IMR-90 (cell line): Measurements from ENCODE around the gene NEMP1. TPM values are rescaled to one million over a fixed set of nuclear protein-coding genes. Genes with fewer than 3 reads are reported as not detected.

Experiments
- ATAC-seq: fragments of 200-7000 bp; cut with Tn5 transposase; 2 replicates; pipeline ENCODE4 v1.9.1; 2020; ENCODE audit warnings: low read depth, mild to moderate bottlenecking, moderate library complexity
- BruUV-seq: library from RNA; stranded (reverse); fragments of 400-500 nt; replicated peaks from 2 replicates; lab custom pipeline; 2021; lab: Mats Ljungman, UMichigan
- CTCF ChIA-PET: fragments of 300-600 bp; formaldehyde crosslinking; extraction: SDS; loops from one replicate; lab custom pipeline; 2021; ENCODE audit warnings: antibody characterized with exemption; lab: Yijun Ruan, JAX
- POLR2A ChIA-PET: fragments of 300-600 bp; sonication (Branson Sonifier 250); formaldehyde crosslinking; loops from one replicate; lab custom pipeline; 2022; ENCODE audit warnings: antibody characterized with exemption; ENCODE audit not compliant: unreplicated experiment; lab: Charles Lee
- DNase-seq: peaks from one replicate; pipeline ENCODE4 v3.0.0; 2013
- H2AFZ ChIP-seq: replicated peaks from 2 replicates; pipeline ENCODE3; 2013; ENCODE audit warnings: low read length, mild to moderate bottlenecking; ENCODE audit not compliant: poor library complexity
- H2AK5ac ChIP-seq: 2 replicates; pipeline ENCODE4 v1.6.1; 2013; ENCODE audit warnings: low read depth, low read length, inconsistent platforms
- H2AK9ac ChIP-seq: replicated peaks from 2 replicates; pipeline ENCODE3; 2013; ENCODE audit warnings: mild to moderate bottlenecking, low read depth, low read length, moderate library complexity; ENCODE audit not compliant: poor library complexity
- H2BK120ac ChIP-seq: 2 replicates; pipeline ENCODE4 v1.6.1; 2013; ENCODE audit warnings: low read depth, low read length, inconsistent platforms
- H2BK15ac ChIP-seq: 3 replicates; pipeline ENCODE4 v1.6.1; 2013; ENCODE audit warnings: low read depth, low read length, inconsistent platforms
- H2BK20ac ChIP-seq: 2 replicates; pipeline ENCODE4 v1.6.1; 2013; ENCODE audit warnings: low read depth, mild to moderate bottlenecking, inconsistent platforms, low read length, moderate library complexity
- H2BK5ac ChIP-seq: 2 replicates; pipeline ENCODE4 v1.6.1; 2013; ENCODE audit warnings: mild to moderate bottlenecking, low read depth, low read length, inconsistent platforms; ENCODE audit not compliant: poor library complexity, severe bottlenecking
- H3K14ac ChIP-seq: replicated peaks from 2 replicates; pipeline ENCODE4 v1.6.1; 2013; ENCODE audit warnings: low read depth, low read length, inconsistent platforms
- H3K18ac ChIP-seq: 2 replicates; pipeline ENCODE4 v1.6.1; 2013; ENCODE audit warnings: low read depth, low read length, control low read depth
- H3K23ac ChIP-seq: 2 replicates; pipeline ENCODE4 v1.6.1; 2013; ENCODE audit warnings: low read depth, low read length, inconsistent platforms
- H3K27ac ChIP-seq: 2 replicates; pipeline ENCODE4 v1.5.1; 2013; ENCODE audit warnings: mild to moderate bottlenecking, control low read depth, low read length; ENCODE audit not compliant: insufficient read depth
- H3K27me3 ChIP-seq: 2 replicates; pipeline ENCODE4 v1.6.1; 2013; ENCODE audit warnings: low read length; ENCODE audit not compliant: control insufficient read depth, insufficient read depth
- H3K36me3 ChIP-seq: 2 replicates; pipeline ENCODE4 v1.6.1; 2013; ENCODE audit warnings: low read length, mixed read lengths; ENCODE audit not compliant: control insufficient read depth, insufficient read depth
- H3K4ac ChIP-seq: 2 replicates; pipeline ENCODE4 v1.6.1; 2013; ENCODE audit warnings: low read depth, low read length, inconsistent platforms
- H3K4me1 ChIP-seq: 2 replicates; pipeline ENCODE4 v1.6.1; 2013; ENCODE audit warnings: low read length, mixed read lengths; ENCODE audit not compliant: control insufficient read depth, insufficient read depth
- H3K4me2 ChIP-seq: 2 replicates; pipeline ENCODE4 v1.6.1; 2013; ENCODE audit warnings: low read depth, mild to moderate bottlenecking, control low read depth, low read length, moderate library complexity
- H3K4me3 ChIP-seq: 2 replicates; pipeline ENCODE4 v1.5.1; 2013; ENCODE audit warnings: low read depth, mild to moderate bottlenecking, control low read depth, low read length, moderate library complexity; ENCODE audit not compliant: insufficient read depth
- H3K56ac ChIP-seq: 2 replicates; pipeline ENCODE4 v1.6.1; 2013; ENCODE audit warnings: low read length, inconsistent platforms; ENCODE audit not compliant: insufficient read depth; ENCODE audit errors: extremely low read depth
- H3K79me1 ChIP-seq, 2 experiments: 2 replicates each; pipeline ENCODE4 v1.6.1; 2013; ENCODE audit warnings: low read length in 2 of 2, inconsistent platforms in 1 of 2, low read depth in 1 of 2
- H3K9ac ChIP-seq: 2 replicates; pipeline ENCODE4 v1.6.1; 2013; ENCODE audit warnings: low read depth, low read length, control low read depth
- H3K9me1 ChIP-seq: 2 replicates; pipeline ENCODE4 v1.6.1; 2013; ENCODE audit warnings: low read length, inconsistent platforms; ENCODE audit not compliant: insufficient read depth
- H3K9me3 ChIP-seq: 2 replicates; pipeline ENCODE4 v1.6.1; 2013; ENCODE audit warnings: low read length; ENCODE audit not compliant: control insufficient read depth, insufficient read depth
- H4K20me1 ChIP-seq: 2 replicates; pipeline ENCODE4 v1.6.1; 2013; ENCODE audit warnings: low read length, inconsistent platforms; ENCODE audit not compliant: insufficient read depth
- H4K5ac ChIP-seq: 2 replicates; pipeline ENCODE4 v1.6.1; 2013; ENCODE audit warnings: mild to moderate bottlenecking, low read depth, low read length, control low read depth
- H4K8ac ChIP-seq, 2 experiments: 2 replicates each; pipeline ENCODE4 v1.6.1; 2013; ENCODE audit warnings: low read depth in 2 of 2, low read length in 2 of 2, control low read depth in 1 of 2, inconsistent platforms in 1 of 2
- H4K91ac ChIP-seq: 2 replicates; pipeline ENCODE4 v1.6.1; 2013; ENCODE audit warnings: low read depth, low read length, inconsistent platforms; ENCODE audit not compliant: insufficient read depth
- BHLHE40 ChIP-seq: fragments of 150-350 bp; IDR thresholded peaks from 2 replicates; pipeline ENCODE4 v1.6.1; 2016; ENCODE audit warnings: mild to moderate bottlenecking, low read depth, low read length
- CEBPB ChIP-seq: IDR thresholded peaks from 2 replicates; pipeline ENCODE4 v1.6.1; 2012; ENCODE audit warnings: low read depth, low read length, improper control_type of control experiment
- CHD1 ChIP-seq: IDR thresholded peaks from 2 replicates; pipeline ENCODE4 v1.6.1; 2012; ENCODE audit warnings: low read depth, low read length, improper control_type of control experiment
- CTCF ChIP-seq: conservative IDR thresholded peaks from 2 replicates; pipeline ENCODE4 v1.5.1; 2012; ENCODE audit warnings: mild to moderate bottlenecking, low read depth, low read length, improper control_type of control experiment
- ELK1 ChIP-seq: fragments of 150-350 bp; IDR thresholded peaks from 2 replicates; pipeline ENCODE4 v1.6.1; 2016; ENCODE audit warnings: low read depth, mild to moderate bottlenecking, low read length, moderate library complexity, borderline replicate concordance
- FOS ChIP-seq: fragments of 150-350 bp; IDR thresholded peaks from 2 replicates; pipeline ENCODE4 v1.6.1; 2016; ENCODE audit warnings: low read depth, low read length
- MAFK ChIP-seq: IDR thresholded peaks from 2 replicates; pipeline ENCODE4 v1.6.1; 2012; ENCODE audit warnings: low read depth, low read length, improper control_type of control experiment
- MAZ ChIP-seq: IDR thresholded peaks from 2 replicates; pipeline ENCODE4 v1.6.1; 2012; ENCODE audit warnings: low read depth, mild to moderate bottlenecking, low read length, improper control_type of control experiment, moderate library complexity, borderline replicate concordance
- MXI1 ChIP-seq: IDR thresholded peaks from 2 replicates; pipeline ENCODE4 v1.6.1; 2012; ENCODE audit warnings: low read depth, mild to moderate bottlenecking, low read length, moderate library complexity, borderline replicate concordance
- NFE2L2 ChIP-seq: fragments of 150-350 bp; IDR thresholded peaks from 2 replicates; pipeline ENCODE4 v1.6.1; 2016; ENCODE audit warnings: low read depth, mild to moderate bottlenecking, low read length
- POLR2A ChIP-seq: IDR thresholded peaks from 2 replicates; pipeline ENCODE4 v1.6.1; 2012; ENCODE audit warnings: mild to moderate bottlenecking, low read depth, low read length
- RAD21 ChIP-seq: IDR thresholded peaks from 2 replicates; pipeline ENCODE4 v1.6.1; 2012; ENCODE audit warnings: low read length, improper control_type of control experiment
- RCOR1 ChIP-seq: IDR thresholded peaks from 2 replicates; pipeline ENCODE4 v1.6.1; 2012; ENCODE audit warnings: mild to moderate bottlenecking, low read length, improper control_type of control experiment; ENCODE audit not compliant: insufficient replicate concordance
- RFX5 ChIP-seq: IDR thresholded peaks from 2 replicates; pipeline ENCODE4 v1.8.0; 2012; ENCODE audit warnings: low read depth, mild to moderate bottlenecking, low read length, moderate library complexity
- SMC3 ChIP-seq: fragments of 150-350 bp; IDR thresholded peaks from 2 replicates; pipeline ENCODE4 v1.6.1; 2016; ENCODE audit warnings: low read depth, mild to moderate bottlenecking, antibody characterized with exemption, low read length, moderate library complexity
- WGBS, 2 experiments: methylation state at CpG; one replicate each; pipeline versions ENCODE4 v1.1.5 to v1.1.7; 2013; ENCODE audit warnings: missing lambda C conversion rate in 2 of 2; ENCODE audit not compliant: insufficient read length in 1 of 2; ENCODE audit errors: extremely low coverage in 2 of 2; 5-methylcytosine and 5-hydroxymethylcytosine counted together
- dilution Hi-C: fragments of 300-500 bp; cut with HindIII; formaldehyde crosslinking; loops from one replicate; pipeline ENCODE4 v1.14.3; 2018; ENCODE audit warnings: low sequenced_read_pairs; ENCODE audit not compliant: unreplicated experiment
- in situ Hi-C: fragments of 300-500 bp; cut with MboI; formaldehyde crosslinking; loops from 3 replicates; pipeline ENCODE4 v1.14.3; 2019; ENCODE audit warnings: low sequenced_read_pairs, inconsistent platforms, mixed read lengths
- intact Hi-C: fragments of 100-400 bp; cut with micrococcal nuclease; formaldehyde crosslinking; loops from 2 replicates; pipeline ENCODE4 v1.10.0; 2022
- polyA plus RNA-seq, 3 experiments: library from polyadenylated mRNA; depleted of rRNA; stranded (reverse); fragments of >200 nt; gene quantifications; 2 replicates each; pipeline ENCODE4 v1.2.3, GENCODE V29; 2012; ENCODE audit warnings: low replicate concordance in 1 of 3
- total RNA-seq: library from RNA; depleted of rRNA; stranded (reverse); fragments of >200 nt; gene quantifications from 2 replicates; pipeline ENCODE4 v1.2.3, GENCODE V29; 2012

Gene NEMP1
- total and polyA plus RNA-seq, 2 of the 4 experiments (the other 2 are of a cell fraction): 8.9 to 10.9 TPM

- Histone ChIP-seq H3K9ac (no peak overlapping the region), H2BK15ac (no peak overlapping the region), H2AK5ac (no peak overlapping the region), H3K9me3 (no peaks in the 10 kb centered on the region), H3K4ac (no peak overlapping the region), H3K4me1 (peaks cover 6% of the 10 kb centered on the region), H3K23ac (no peak overlapping the region), H3K27me3 (peaks cover 41% of the 10 kb centered on the region), H3K9me1 (no peaks in the 10 kb centered on the region), H3K56ac (no peak overlapping the region), H3K79me1 (peaks cover 0 to 3% of the 10 kb centered on the region in 2 experiments; a peak in 1 of 4 replicates), H3K27ac (no peak overlapping the region), H4K8ac (no peak overlapping the region), H4K5ac (no peak overlapping the region), H3K18ac (no peak overlapping the region), H3K4me2 (no peak overlapping the region), H2AFZ (no peak overlapping the region), H3K4me3 (no peak overlapping the region), H4K20me1 (no peaks in the 10 kb centered on the region), H4K91ac (no peak overlapping the region), H2BK120ac (no peak overlapping the region), H2BK20ac (no peak overlapping the region), H2BK5ac (no peak overlapping the region), H2AK9ac (no peak overlapping the region), H3K36me3 (no peaks in the 10 kb centered on the region), H3K14ac (no peak overlapping the region)
- in situ Hi-C loops: no loop called here
- dilution Hi-C loops: no loop called here
- BruUV-seq: no TSS peak
- no peak for ATAC-seq
- ChIA-PET POLR2A (no interaction called here), CTCF (interaction anchor here (0.6 to 0.9 kb wide), 2 partner anchors 49 kb away, joined by 3 to 10 read pairs; no protein-coding TSS in a partner anchor)
- WGBS, 2 experiments: 33% methylated on average over 1 of the region's 12 CpGs; no CpG with 5 or more reads in 1 of the 2 experiments
- no peak for DNase-seq
- intact Hi-C loops: no loop called here
- no peak for TF ChIP-seq NFE2L2
- TF ChIP-seq MAZ: no peak
- TF ChIP-seq RFX5: no peak
- no peak for TF ChIP-seq RAD21
- TF ChIP-seq SMC3: no peak
- no peak for TF ChIP-seq MAFK
- TF ChIP-seq POLR2A: no peak
- no peak for TF ChIP-seq ELK1
- TF ChIP-seq CTCF: no peak
- TF ChIP-seq MXI1: no peak
- no peak for TF ChIP-seq CEBPB
- TF ChIP-seq RCOR1: no peak
- no peak for TF ChIP-seq CHD1
- TF ChIP-seq BHLHE40: no peak
- no peak for TF ChIP-seq FOS
Measured at GRCh38 chr12:57011438-57012424, 66.9 kb downstream of the NEMP1 start.
